Measurements from ENCODE around the gene CUX1. TPM values are rescaled to one million over a fixed set of nuclear protein-coding genes. Genes with fewer than 3 reads are reported as not detected.

CUX1 gene
- total and polyA plus RNA-seq, 10 of the 15 experiments (the other 5 are each of a cell fraction or from before 2014, with no cell fraction given): 6.1 to 48.6 (median 25.9) TPM

DNA sequence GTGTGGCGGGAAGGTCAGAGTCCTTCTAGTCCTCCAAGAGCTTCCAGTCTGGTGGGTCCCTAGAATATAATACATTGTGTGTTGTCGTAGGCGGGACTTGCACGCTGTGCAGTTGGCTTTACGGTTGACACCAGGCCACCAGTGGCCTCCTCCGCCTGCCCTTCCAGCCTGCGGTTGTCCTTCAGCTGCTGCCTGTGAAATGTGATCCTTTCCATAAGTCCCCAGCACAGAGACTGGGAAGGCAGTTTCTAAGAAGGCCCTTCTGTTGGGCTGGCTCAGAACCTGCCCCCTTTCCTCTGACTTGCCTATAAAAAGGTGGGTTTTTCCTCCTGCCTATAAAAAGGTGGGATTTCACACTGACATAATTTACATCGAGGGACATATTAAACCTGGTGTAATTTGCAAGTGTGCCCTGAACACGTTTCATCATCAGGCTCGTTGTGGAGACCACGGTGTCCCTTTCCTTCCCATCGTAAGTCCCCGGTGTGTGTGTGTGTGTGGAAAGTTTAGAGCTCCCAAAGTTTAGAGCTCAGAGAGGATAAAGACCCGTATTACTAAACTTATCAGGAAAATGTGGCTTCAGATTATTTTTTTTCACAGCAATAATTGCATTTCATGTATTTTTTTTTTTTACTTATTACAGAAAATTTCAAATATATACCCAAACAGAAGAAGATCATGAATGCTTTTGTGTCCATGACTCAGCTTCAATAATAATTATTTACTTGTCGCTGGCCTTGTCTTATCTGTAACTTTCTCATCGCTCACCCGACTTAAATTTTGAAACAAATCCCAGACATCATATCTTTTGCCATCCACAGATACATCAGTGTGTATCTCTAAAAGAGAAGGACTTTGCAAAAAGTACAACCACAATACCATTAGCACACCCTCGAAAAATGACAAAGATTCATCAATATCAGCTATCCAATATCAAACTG is 45.1 kb downstream of the CUX1 start (continued):
- no peak for TF ChIP-seq TARDBP (IDR thresholded peaks at IDR 0.05; ENCODE audit: borderline replicate concordance)
- no peak for TF ChIP-seq ZNF207 (IDR thresholded peaks at IDR 0.05; ENCODE audit: borderline replicate concordance)
- TF ChIP-seq ATF7 (IDR thresholded peaks at IDR 0.05; ENCODE audit: low read depth): no peak
- no peak for TF ChIP-seq ZNF384 (IDR thresholded peaks at IDR 0.05; ENCODE audit: borderline replicate concordance, low read depth, low read length)
- no peak for TF ChIP-seq STAT1 (conservative IDR thresholded peaks at IDR 0.05)
- TF ChIP-seq, protein P1, sequence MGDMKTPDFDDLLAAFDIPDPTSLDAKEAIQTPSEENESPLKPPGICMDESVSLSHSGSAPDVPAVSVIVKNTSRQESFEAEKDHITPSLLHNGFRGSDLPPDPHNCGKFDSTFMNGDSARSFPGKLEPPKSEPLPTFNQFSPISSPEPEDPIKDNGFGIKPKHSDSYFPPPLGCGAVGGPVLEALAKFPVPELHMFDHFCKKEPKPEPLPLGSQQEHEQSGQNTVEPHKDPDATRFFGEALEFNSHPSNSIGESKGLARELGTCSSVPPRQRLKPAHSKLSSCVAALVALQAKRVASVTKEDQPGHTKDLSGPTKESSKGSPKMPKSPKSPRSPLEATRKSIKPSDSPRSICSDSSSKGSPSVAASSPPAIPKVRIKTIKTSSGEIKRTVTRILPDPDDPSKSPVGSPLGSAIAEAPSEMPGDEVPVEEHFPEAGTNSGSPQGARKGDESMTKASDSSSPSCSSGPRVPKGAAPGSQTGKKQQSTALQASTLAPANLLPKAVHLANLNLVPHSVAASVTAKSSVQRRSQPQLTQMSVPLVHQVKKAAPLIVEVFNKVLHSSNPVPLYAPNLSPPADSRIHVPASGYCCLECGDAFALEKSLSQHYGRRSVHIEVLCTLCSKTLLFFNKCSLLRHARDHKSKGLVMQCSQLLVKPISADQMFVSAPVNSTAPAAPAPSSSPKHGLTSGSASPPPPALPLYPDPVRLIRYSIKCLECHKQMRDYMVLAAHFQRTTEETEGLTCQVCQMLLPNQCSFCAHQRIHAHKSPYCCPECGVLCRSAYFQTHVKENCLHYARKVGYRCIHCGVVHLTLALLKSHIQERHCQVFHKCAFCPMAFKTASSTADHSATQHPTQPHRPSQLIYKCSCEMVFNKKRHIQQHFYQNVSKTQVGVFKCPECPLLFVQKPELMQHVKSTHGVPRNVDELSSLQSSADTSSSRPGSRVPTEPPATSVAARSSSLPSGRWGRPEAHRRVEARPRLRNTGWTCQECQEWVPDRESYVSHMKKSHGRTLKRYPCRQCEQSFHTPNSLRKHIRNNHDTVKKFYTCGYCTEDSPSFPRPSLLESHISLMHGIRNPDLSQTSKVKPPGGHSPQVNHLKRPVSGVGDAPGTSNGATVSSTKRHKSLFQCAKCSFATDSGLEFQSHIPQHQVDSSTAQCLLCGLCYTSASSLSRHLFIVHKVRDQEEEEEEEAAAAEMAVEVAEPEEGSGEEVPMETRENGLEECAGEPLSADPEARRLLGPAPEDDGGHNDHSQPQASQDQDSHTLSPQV (IDR thresholded peaks at IDR 0.05): no peak
- TF ChIP-seq, protein P2, sequence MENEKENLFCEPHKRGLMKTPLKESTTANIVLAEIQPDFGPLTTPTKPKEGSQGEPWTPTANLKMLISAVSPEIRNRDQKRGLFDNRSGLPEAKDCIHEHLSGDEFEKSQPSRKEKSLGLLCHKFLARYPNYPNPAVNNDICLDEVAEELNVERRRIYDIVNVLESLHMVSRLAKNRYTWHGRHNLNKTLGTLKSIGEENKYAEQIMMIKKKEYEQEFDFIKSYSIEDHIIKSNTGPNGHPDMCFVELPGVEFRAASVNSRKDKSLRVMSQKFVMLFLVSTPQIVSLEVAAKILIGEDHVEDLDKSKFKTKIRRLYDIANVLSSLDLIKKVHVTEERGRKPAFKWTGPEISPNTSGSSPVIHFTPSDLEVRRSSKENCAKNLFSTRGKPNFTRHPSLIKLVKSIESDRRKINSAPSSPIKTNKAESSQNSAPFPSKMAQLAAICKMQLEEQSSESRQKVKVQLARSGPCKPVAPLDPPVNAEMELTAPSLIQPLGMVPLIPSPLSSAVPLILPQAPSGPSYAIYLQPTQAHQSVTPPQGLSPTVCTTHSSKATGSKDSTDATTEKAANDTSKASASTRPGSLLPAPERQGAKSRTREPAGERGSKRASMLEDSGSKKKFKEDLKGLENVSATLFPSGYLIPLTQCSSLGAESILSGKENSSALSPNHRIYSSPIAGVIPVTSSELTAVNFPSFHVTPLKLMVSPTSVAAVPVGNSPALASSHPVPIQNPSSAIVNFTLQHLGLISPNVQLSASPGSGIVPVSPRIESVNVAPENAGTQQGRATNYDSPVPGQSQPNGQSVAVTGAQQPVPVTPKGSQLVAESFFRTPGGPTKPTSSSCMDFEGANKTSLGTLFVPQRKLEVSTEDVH (IDR thresholded peaks at IDR 0.05; ENCODE audit: low read depth, partially characterized antibody): no peak
- TF ChIP-seq, protein P3, sequence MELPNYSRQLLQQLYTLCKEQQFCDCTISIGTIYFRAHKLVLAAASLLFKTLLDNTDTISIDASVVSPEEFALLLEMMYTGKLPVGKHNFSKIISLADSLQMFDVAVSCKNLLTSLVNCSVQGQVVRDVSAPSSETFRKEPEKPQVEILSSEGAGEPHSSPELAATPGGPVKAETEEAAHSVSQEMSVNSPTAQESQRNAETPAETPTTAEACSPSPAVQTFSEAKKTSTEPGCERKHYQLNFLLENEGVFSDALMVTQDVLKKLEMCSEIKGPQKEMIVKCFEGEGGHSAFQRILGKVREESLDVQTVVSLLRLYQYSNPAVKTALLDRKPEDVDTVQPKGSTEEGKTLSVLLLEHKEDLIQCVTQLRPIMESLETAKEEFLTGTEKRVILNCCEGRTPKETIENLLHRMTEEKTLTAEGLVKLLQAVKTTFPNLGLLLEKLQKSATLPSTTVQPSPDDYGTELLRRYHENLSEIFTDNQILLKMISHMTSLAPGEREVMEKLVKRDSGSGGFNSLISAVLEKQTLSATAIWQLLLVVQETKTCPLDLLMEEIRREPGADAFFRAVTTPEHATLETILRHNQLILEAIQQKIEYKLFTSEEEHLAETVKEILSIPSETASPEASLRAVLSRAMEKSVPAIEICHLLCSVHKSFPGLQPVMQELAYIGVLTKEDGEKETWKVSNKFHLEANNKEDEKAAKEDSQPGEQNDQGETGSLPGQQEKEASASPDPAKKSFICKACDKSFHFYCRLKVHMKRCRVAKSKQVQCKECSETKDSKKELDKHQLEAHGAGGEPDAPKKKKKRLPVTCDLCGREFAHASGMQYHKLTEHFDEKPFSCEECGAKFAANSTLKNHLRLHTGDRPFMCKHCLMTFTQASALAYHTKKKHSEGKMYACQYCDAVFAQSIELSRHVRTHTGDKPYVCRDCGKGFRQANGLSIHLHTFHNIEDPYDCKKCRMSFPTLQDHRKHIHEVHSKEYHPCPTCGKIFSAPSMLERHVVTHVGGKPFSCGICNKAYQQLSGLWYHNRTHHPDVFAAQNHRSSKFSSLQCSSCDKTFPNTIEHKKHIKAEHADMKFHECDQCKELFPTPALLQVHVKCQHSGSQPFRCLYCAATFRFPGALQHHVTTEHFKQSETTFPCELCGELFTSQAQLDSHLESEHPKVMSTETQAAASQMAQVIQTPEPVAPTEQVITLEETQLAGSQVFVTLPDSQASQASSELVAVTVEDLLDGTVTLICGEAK (IDR thresholded peaks at IDR 0.05; ENCODE audit: borderline replicate concordance): no peak
- TF ChIP-seq SIX5 (IDR thresholded peaks at IDR 0.05; ENCODE audit: low read depth, low read length, severe bottlenecking): no peak
- TF ChIP-seq ZSCAN29 (IDR thresholded peaks at IDR 0.05): no peak
- TF ChIP-seq RUNX3 (IDR thresholded peaks at IDR 0.05; ENCODE audit: low read length): no peak
- no peak for TF ChIP-seq FOS (IDR thresholded peaks at IDR 0.05; ENCODE audit: borderline replicate concordance, extremely low read depth, insufficient read length)
